HepG2 (cell line): ENCODE measurements around the gene ZNF324B. TPM values are rescaled to one million over a fixed set of nuclear protein-coding genes. Genes with fewer than 3 reads are reported as not detected.
A peak's percentile ranks its signal among the peaks of the same experiment; 100 is the strongest.

Source experiments
- ATF2 ChIP-seq: sonication (generic); formaldehyde crosslinking; IDR thresholded peaks from 2 replicates; pipeline ENCODE4 v1.4.0; 2020; ENCODE audit warnings: missing genetic modification reagents
- CERS6 ChIP-seq: sonication (generic); formaldehyde crosslinking; IDR thresholded peaks from 2 replicates; pipeline ENCODE4 v1.5.0; 2020; ENCODE audit warnings: missing genetic modification reagents
- ELK4 ChIP-seq: sonication (generic); formaldehyde crosslinking; IDR thresholded peaks from 2 replicates; pipeline ENCODE4 v1.9.0; 2021; ENCODE audit warnings: missing genetic modification reagents, borderline replicate concordance
- FIP1L1 ChIP-seq: fragments of 200-400 bp; formaldehyde crosslinking; IDR thresholded peaks from 2 replicates; pipeline ENCODE4 v1.6.1; 2018; ENCODE audit warnings: low read depth, mild to moderate bottlenecking, low read length, moderate library complexity, borderline replicate concordance; ENCODE audit not compliant: insufficient read depth
- FOXA3 ChIP-seq: IDR thresholded peaks from 2 replicates; pipeline ENCODE4 v1.6.1; 2016; ENCODE audit warnings: missing genetic modification reagents, missing compliant biosample characterization
- HMG20B ChIP-seq: conservative IDR thresholded peaks from 2 replicates; pipeline ENCODE4 v1.6.1; 2016; ENCODE audit warnings: missing genetic modification reagents, missing compliant biosample characterization
- POLR2AphosphoS2 ChIP-seq: IDR thresholded peaks from 2 replicates; pipeline ENCODE4 v1.6.1; 2011; ENCODE audit warnings: low read depth, low read length, improper control_type of control experiment
- SOX5 ChIP-seq: IDR thresholded peaks from 2 replicates; pipeline ENCODE4 v1.6.1; 2016; ENCODE audit warnings: borderline replicate concordance
- ZFP41 ChIP-seq: sonication (generic); formaldehyde crosslinking; IDR thresholded peaks from 2 replicates; pipeline ENCODE4 v1.4.0; 2020; ENCODE audit warnings: mild to moderate bottlenecking, missing genetic modification reagents, borderline replicate concordance
- ZGPAT ChIP-seq: IDR thresholded peaks from 2 replicates; pipeline ENCODE4 v1.6.1; 2016; ENCODE audit warnings: mild to moderate bottlenecking
- ZNF124 ChIP-seq: sonication (generic); formaldehyde crosslinking; IDR thresholded peaks from 2 replicates; pipeline ENCODE4 v1.4.0; 2020; ENCODE audit warnings: missing genetic modification reagents
- ZNF138 ChIP-seq: sonication (generic); formaldehyde crosslinking; IDR thresholded peaks from 2 replicates; pipeline ENCODE4 v1.5.0; 2020; ENCODE audit warnings: mild to moderate bottlenecking, low read depth, missing genetic modification reagents
- ZNF337 ChIP-seq: sonication (generic); formaldehyde crosslinking; IDR thresholded peaks from 2 replicates; pipeline ENCODE4 v1.5.1; 2020; ENCODE audit warnings: missing genetic modification reagents, low read depth, mild to moderate bottlenecking, borderline replicate concordance
- ZNF33A ChIP-seq: sonication (generic); formaldehyde crosslinking; IDR thresholded peaks from 2 replicates; pipeline ENCODE4 v1.5.1; 2020; ENCODE audit warnings: missing genetic modification reagents, mild to moderate bottlenecking, moderate library complexity, borderline replicate concordance
- ZNF558 ChIP-seq: sonication (generic); formaldehyde crosslinking; IDR thresholded peaks from 2 replicates; pipeline ENCODE4 v1.9.0; 2022; ENCODE audit warnings: mild to moderate bottlenecking, missing genetic modification reagents, borderline replicate concordance
- ZZZ3 ChIP-seq: sonication (generic); formaldehyde crosslinking; IDR thresholded peaks from 2 replicates; pipeline ENCODE4 v1.4.0; 2020; ENCODE audit warnings: missing genetic modification reagents, mild to moderate bottlenecking, borderline replicate concordance
- polyA plus RNA-seq, 8 experiments: library from polyadenylated mRNA; depleted of rRNA in 3 of 8; stranded (reverse) in 7 of 8; unstranded in 1 of 8; fragments of >200 nt; fragmentation: Illumina TruSeq in 4 of 8; extraction: Trizol in 4 of 8; gene quantifications; 2 replicates each; pipeline versions ENCODE4 v1.2.1 to v1.2.3, GENCODE V29; 2011 to 2016; ENCODE audit warnings: low read depth in 4 of 8, missing spikeins in 1 of 8, mixed read lengths in 1 of 8; ENCODE audit not compliant: insufficient read depth in 1 of 8
- total RNA-seq, 5 experiments: library from RNA; depleted of rRNA; stranded (reverse); fragments of >200 nt; fragmentation: Illumina TruSeq; extraction: Trizol; gene quantifications; 2 replicates each; pipeline ENCODE4 v1.2.3, GENCODE V29; 2016; ENCODE audit warnings: low read depth in 1 of 5

The ZNF324B gene
- total and polyA plus RNA-seq, 2 of the 13 experiments (the other 11 are each of a cell fraction or from before 2014, with no cell fraction given), result 0.53 to 3.0 TPM

- TF ChIP-seq ZZZ3, result no peak
- no peak for TF ChIP-seq SOX5 (CRISPR knock-in tag)
- TF ChIP-seq FIP1L1, result no peak
- no peak for TF ChIP-seq HMG20B (CRISPR knock-in tag)
- no peak; the same call in 1 of the 2 replicates for TF ChIP-seq ZFP41 (CRISPR knock-in tag)
- no peak for TF ChIP-seq CERS6 (CRISPR knock-in tag)
- TF ChIP-seq ZNF337, result no peak
- no peak for TF ChIP-seq ELK4
- no peak for TF ChIP-seq POLR2AphosphoS2
- peak; percentile 72 for TF ChIP-seq ZGPAT (CRISPR knock-in tag)
- 0 out of 2 replicates have a peak, but pooled peaks have one; percentile 23 for TF ChIP-seq ZNF138
- TF ChIP-seq ZNF558 (CRISPR knock-in tag), result no peak
- peak; percentile 54 for TF ChIP-seq FOXA3 (CRISPR knock-in tag)
- peak; percentile 46; the same call in 1 of the 2 replicates for TF ChIP-seq ZNF124 (CRISPR knock-in tag)
- no peak for TF ChIP-seq ZNF33A (CRISPR knock-in tag)
- TF ChIP-seq ATF2 (CRISPR knock-in tag), result peak; percentile 40; the same call in 1 of the 2 replicates
Observed at GRCh38 chr19:58466760-58467589, 15.6 kb downstream of the ZNF324B start, which contains the start of gene ZNF324 (continued).
